Heart left ventricle (tissue), 16 donors: ENCODE results near the gene PSEN2. TPM values are rescaled to one million over a fixed set of nuclear protein-coding genes. Genes with fewer than 3 reads are reported as not detected.
"Not testable (repeated sequence)": the region's sequence is repeated elsewhere in the genome, so short reads cannot be mapped to it uniquely, and the experiment has no call there.

Experiments used
- ATAC-seq, 4 donors: fragments of 200-7000 bp; cut with Tn5 transposase; one replicate each; pipeline ENCODE4 v1.9.1; 2020 to 2022; ENCODE audit warnings: moderate library complexity in 4 of 4, mild to moderate bottlenecking in 3 of 4, moderate number of reproducible peaks in 1 of 4
- DNase-seq, 5 donors: peaks; one replicate each; pipeline ENCODE4 v3.0.0-alpha.2; 2020
- H3K27ac ChIP-seq, 12 donors: fragments of 200-600 bp; sonication (generic) in 4 of 12; one replicate each; pipeline versions ENCODE4 v1.5.0 to v1.8.0; 2016 to 2022; ENCODE audit warnings: mild to moderate bottlenecking in 2 of 12
- H3K27me3 ChIP-seq, 9 donors: fragments of 200-600 bp; sonication (generic) in 2 of 9; one replicate each; pipeline versions ENCODE4 v1.5.1 to v1.8.0; 2016 to 2022; ENCODE audit warnings: mild to moderate bottlenecking in 3 of 9
- H3K36me3 ChIP-seq, 9 donors: fragments of 200-600 bp; sonication (generic) in 2 of 9; one replicate each; pipeline versions ENCODE4 v1.5.0 to v1.8.0; 2018 to 2022; ENCODE audit warnings: mild to moderate bottlenecking in 2 of 9
- H3K4me1 ChIP-seq, 12 donors: fragments of 200-600 bp; sonication (generic) in 4 of 12; one replicate each; pipeline versions ENCODE4 v1.5.0 to v1.8.0; 2016 to 2022; ENCODE audit warnings: mild to moderate bottlenecking in 3 of 12
- H3K4me3 ChIP-seq, 12 donors: fragments of 200-600 bp; sonication (generic) in 4 of 12; one replicate each; pipeline versions ENCODE4 v1.5.0 to v1.8.0; 2017 to 2022; ENCODE audit warnings: mild to moderate bottlenecking in 9 of 12, moderate library complexity in 4 of 12
- H3K9me3 ChIP-seq, 12 donors: fragments of 200-600 bp; sonication (generic) in 4 of 12; one replicate each; pipeline versions ENCODE4 v1.5.0 to v1.8.0; 2016 to 2022; ENCODE audit warnings: mild to moderate bottlenecking in 1 of 12
- POLR2A ChIP-seq, 2 donors: fragments of 450-650 bp; IDR thresholded peaks; one replicate each; pipeline ENCODE4 v1.6.1; 2017; ENCODE audit warnings: antibody characterized with exemption in 2 of 2, mild to moderate bottlenecking in 2 of 2, moderate library complexity in 2 of 2
- WGBS, 4 donors: extraction: QIAGEN DNeasy Blood & Tissue Kit in 2 of 4; methylation state at CpG; one replicate each; pipeline versions ENCODE4 v1.1.5 to v1.1.7; 2013 to 2018; 5-methylcytosine and 5-hydroxymethylcytosine counted together
- intact Hi-C, 10 donors: fragments of 100-400 bp; cut with DNase I; formaldehyde crosslinking; loops; one replicate each; pipeline versions ENCODE4 v1.11.1 to v1.14.2; 2022
- polyA plus RNA-seq, 2 donors: library from polyadenylated mRNA; stranded (reverse); fragments of 200-250 nt; gene quantifications; one replicate each; pipeline ENCODE4 v1.2.3, GENCODE V29; 2013
- total RNA-seq, 9 donors: library from RNA; depleted of rRNA in 2 of 9; stranded (reverse); fragments of >200 nt in 2 of 9; fragmentation: NEBNext Ultra II Directional in 3 of 9; extraction: Animal tissue kit (Norgen Biotek cat#: 25700) in 3 of 9; gene quantifications; one replicate each; pipeline versions ENCODE4 v1.1.0 to v1.2.4, GENCODE V29; 2016 to 2023
- TF ChIP-seq, protein P1 (sequence below), 12 donors: fragments of 200-600 bp; sonication (generic) in 4 of 12; IDR thresholded peaks; one replicate each; pipeline versions ENCODE4 v1.5.0 to v1.8.0; 2018 to 2022; ENCODE audit warnings: antibody characterized with exemption in 12 of 12, mild to moderate bottlenecking in 5 of 12
- donor health status: ischemic (EF 13 %, LVEDD 7.1; RV severe dilation, severe dysfunction).
- donor health status: healthy with polysubstance abuse.
- donor health status: DM: no; HTN: yes; CAD: no.
- donor health status: DM: no; HTN: no; CAD: no.
- donor health status: ischemic (EF 25% LVEDD 6.9; RV normal size, moderate dysfunction).
- donor health status: ischemic (EF 25% LVEDD 5.7; RV mildly dilated, moderate dysfunction).
- donor health status: healthy.
- donor health status: DM: yes; HTN: yes; CAD: no.
- donor health status: ischemic (EF 35%, LVEDD 5.7; RV mildly dilated, moderate dysfunction).
- donor health status: nonischemic (EF 11% LVEDD 7.7; RV severe dilation, severe dysfunction).
- donor health status: DM: yes; HTN: yes; CAD: no.
- donor health status: PGD.
- donor health status: ischemic (EF 29% LVEDD 5.4; RV normal size, mild dysfunction).
- donor health status: nonischemic (EF 23%, LVEDD 6.1; RV moderate dilation, normal function).

The PSEN2 gene
- total and polyA plus RNA-seq, 11 donors, result 12.3 to 30.9 (median 19.5) TPM

DNA sequence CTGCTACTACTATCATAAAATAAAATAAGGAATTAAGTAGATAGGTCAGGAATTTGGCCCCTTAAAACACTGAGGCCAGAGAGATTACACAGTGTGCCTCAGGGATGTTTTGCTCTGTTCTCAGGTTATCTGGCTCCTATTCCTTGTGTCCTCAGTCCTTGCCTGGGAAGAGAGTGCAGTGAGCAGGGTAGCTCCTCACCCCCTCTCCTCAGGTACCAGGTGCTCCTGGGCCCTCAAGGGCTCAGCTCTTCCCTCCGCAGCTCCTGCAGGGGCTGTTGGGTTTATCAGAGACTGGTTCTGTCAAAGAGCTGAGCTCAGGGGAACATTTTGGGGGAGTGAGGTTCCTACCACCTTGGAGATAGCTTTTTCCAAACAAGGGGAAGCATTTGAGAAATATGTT lies 49.6 kb downstream of the PSEN2 start:
- no peaks in the 10 kb centered on the region for H3K9me3 ChIP-seq
- H3K4me3 ChIP-seq, result no peak overlapping the region
- peak overlapping the region; percentile 81 to 96 (median 86) for H3K27ac ChIP-seq
- DNase-seq, result no peak
- TF ChIP-seq, protein P1, sequence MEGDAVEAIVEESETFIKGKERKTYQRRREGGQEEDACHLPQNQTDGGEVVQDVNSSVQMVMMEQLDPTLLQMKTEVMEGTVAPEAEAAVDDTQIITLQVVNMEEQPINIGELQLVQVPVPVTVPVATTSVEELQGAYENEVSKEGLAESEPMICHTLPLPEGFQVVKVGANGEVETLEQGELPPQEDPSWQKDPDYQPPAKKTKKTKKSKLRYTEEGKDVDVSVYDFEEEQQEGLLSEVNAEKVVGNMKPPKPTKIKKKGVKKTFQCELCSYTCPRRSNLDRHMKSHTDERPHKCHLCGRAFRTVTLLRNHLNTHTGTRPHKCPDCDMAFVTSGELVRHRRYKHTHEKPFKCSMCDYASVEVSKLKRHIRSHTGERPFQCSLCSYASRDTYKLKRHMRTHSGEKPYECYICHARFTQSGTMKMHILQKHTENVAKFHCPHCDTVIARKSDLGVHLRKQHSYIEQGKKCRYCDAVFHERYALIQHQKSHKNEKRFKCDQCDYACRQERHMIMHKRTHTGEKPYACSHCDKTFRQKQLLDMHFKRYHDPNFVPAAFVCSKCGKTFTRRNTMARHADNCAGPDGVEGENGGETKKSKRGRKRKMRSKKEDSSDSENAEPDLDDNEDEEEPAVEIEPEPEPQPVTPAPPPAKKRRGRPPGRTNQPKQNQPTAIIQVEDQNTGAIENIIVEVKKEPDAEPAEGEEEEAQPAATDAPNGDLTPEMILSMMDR (IDR thresholded peaks at IDR 0.05), result no peak
- TF ChIP-seq POLR2A (IDR thresholded peaks at IDR 0.05), result no peak
- intact Hi-C loops, result loop anchor here in 7 of 10 donors (1.0 to 10.0 kb wide), 10 partner anchors 19 to 525 kb away; partner anchors contain the start of genes CDC42BPA (in 1 of the 7) and COQ8A (in 1 of the 7)
- 39 to 64% (median 57%) methylated on average over 1 of the region's 1 CpG for WGBS, 4 donors
- H3K4me1 ChIP-seq, result peaks cover 0 to 42% (median 5%) of the 10 kb centered on the region in 12 donors
- ATAC-seq, result peak in 2 of 4 donors; percentile 13 to 18
- H3K27me3 ChIP-seq, result no peaks in the 10 kb centered on the region
- H3K36me3 ChIP-seq, result peaks cover 0 to 18% (median 0%) of the 10 kb centered on the region in 9 donors

DNA sequence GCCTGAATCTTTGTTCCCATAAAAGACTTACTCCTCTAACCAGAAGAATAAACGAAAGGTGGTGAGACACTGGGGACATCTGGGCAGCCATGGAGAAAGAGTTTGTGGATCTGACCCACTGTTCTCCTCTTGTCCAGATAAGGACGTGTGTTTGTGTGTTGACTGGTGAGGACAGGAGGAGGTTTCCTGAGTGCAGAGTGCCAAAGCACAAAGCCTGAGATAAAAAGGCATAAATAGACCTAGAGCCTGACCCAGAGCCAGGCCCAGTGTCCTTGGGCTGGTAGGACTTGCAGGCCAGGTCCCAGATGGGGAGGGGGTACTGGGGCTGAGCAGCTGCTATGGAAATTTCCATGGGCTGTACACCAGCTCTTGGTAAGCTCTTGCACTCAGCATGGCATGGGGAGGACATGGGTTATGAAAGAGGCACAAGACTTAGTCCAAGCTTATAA lies 50.1 kb downstream of the PSEN2 start:
- no peaks in the 10 kb centered on the region for H3K9me3 ChIP-seq
- H3K27me3 ChIP-seq, result no peaks in the 10 kb centered on the region
- peak; percentile 76 to 93 (median 80) for DNase-seq
- H3K4me1 ChIP-seq, result peaks cover 0 to 37% (median 5%) of the 10 kb centered on the region in 12 donors
- 32 to 63% (median 45%) methylated on average over 2 of the region's 2 CpGs for WGBS, 4 donors
- H3K36me3 ChIP-seq, result peaks cover 0 to 18% (median 0%) of the 10 kb centered on the region in 9 donors
- ATAC-seq, result peak; percentile 95 to 97 (median 97)
- H3K27ac ChIP-seq, result peak overlapping the region; percentile 81 to 96 (median 86)
- intact Hi-C loops, result loop anchor here in 4 of 10 donors (1.0 to 5.0 kb wide), 6 partner anchors 18 to 67 kb away; partner anchors contain the start of gene COQ8A (in 1 of the 4)
- TF ChIP-seq POLR2A (IDR thresholded peaks at IDR 0.05), result no peak
- TF ChIP-seq, protein P1 (IDR thresholded peaks at IDR 0.05), result no peak
- no peak overlapping the region for H3K4me3 ChIP-seq

DNA sequence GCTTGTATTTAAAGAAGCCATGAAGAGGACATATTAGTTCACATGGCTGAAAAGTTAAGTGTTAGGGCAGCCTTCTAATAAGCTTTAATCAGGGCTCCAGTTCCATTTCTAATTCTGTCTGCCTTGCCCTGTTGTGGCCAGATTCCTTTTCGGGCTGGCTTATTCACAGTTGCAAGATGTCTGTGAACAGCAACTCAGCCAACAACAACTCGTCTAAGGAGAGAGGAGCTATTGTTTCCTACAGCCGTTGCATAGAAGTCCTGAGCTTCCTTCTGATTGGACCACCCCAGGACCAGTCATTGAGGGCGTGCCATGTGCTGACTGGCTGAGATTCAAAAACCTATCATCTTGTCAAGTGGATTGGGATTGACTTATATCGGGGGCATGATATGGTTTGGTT lies 51.1 kb downstream of the PSEN2 start:
- Histone ChIP-seq H3K27ac (peak overlapping the region; percentile 3 to 96 (median 82)), H3K27me3 (no peaks in the 10 kb centered on the region), H3K9me3 (no peaks in the 10 kb centered on the region), H3K36me3 (peaks cover 0 to 18% (median 0%) of the 10 kb centered on the region in 9 donors), H3K4me1 (peaks cover 0 to 35% (median 5%) of the 10 kb centered on the region in 12 donors), H3K4me3 (no peak overlapping the region)
- WGBS, 4 donors, result 51 to 64% (median 59%) methylated on average over 3 to 5 of the region's 5 CpGs
- DNase-seq, result no peak
- TF ChIP-seq, protein P1 (IDR thresholded peaks at IDR 0.05), result no peak
- TF ChIP-seq POLR2A (IDR thresholded peaks at IDR 0.05), result no peak
- intact Hi-C loops, result loop anchor here in 4 of 10 donors (2.0 to 5.0 kb wide), 5 partner anchors 17 to 66 kb away; no protein-coding TSS in a partner anchor
- peak in 2 of 4 donors; percentile 8 to 28 for ATAC-seq

DNA sequence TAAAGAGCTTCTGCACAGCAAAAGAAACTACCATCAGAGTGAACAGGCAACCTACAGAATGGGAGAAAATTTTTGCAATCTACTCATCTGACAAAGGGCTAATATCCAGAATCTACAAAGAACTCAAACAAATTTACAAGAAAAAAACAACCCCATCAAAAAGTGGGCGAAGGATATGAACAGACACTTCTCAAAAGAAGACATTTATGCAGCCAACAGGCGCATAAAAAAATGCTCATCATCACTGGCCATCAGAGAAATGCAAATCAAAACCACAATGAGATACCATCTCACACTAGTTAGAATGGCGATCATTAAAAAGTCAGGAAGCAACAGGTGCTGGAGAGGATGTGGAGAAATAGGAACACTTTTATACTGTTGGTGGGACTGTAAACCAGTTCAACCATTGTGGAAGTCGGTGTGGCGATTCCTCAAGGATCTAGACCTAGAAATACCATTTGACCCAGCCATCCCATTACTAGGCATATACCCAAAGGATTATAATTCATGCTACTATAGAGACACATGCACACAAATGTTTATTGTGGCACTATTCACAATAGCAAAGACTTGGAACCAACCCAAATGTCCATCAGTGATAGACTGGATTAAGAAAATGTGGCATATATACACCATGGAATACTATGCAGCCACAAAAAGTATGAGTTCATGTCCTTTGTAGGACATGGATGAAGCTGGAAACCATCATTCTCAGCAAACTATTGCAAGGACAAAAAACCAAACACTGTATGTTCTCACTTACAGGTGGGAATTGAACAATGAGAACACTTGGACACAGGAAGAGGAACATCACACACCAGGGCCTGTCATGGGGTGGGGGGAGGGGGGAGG lies 59.1 kb downstream of the PSEN2 start:
- intact Hi-C loops, result not testable (repeated sequence)

More for the DNA sequence above, 59.1 kb downstream of the PSEN2 start:
- H3K27me3 ChIP-seq, H3K27ac ChIP-seq, H3K4me1 ChIP-seq, H3K4me3 ChIP-seq, H3K36me3 ChIP-seq, DNase-seq, ATAC-seq: not testable (repeated sequence)
- peaks cover 0 to 13% (median 7%) of the 10 kb centered on the region in 12 donors for H3K9me3 ChIP-seq
- 88 to 97% (median 96%) methylated on average over 5 of the region's 5 CpGs for WGBS, 4 donors
